K562 (cell line): ENCODE measurements around the gene EVA1B. TPM values are rescaled to one million over a fixed set of nuclear protein-coding genes. Genes with fewer than 3 reads are reported as not detected.

ENCODE experiments used
- ARHGAP35 ChIP-seq: fragments of 450-650 bp; IDR thresholded peaks from 2 replicates; pipeline ENCODE4 v1.6.1; 2018; ENCODE audit not compliant: partially characterized antibody
- CBX5 ChIP-seq: IDR thresholded peaks from 2 replicates; pipeline ENCODE4 v1.6.1; 2014; ENCODE audit warnings: low read depth, borderline replicate concordance
- CREB1 ChIP-seq, 2 experiments: sonication (generic) in 1 of 2; formaldehyde crosslinking in 1 of 2; IDR thresholded peaks; 2 replicates each; pipeline versions ENCODE4 v1.6.1 to v1.8.0; 2012 to 2022; ENCODE audit warnings: inconsistent platforms in 1 of 2, mild to moderate bottlenecking in 1 of 2, missing genetic modification reagents in 1 of 2, moderate library complexity in 1 of 2
- GTF2E2 ChIP-seq: fragments of 200-800 bp; sonication (Bioruptor generic); IDR thresholded peaks from 2 replicates; pipeline ENCODE4 v1.6.1; 2016; ENCODE audit warnings: missing genetic modification characterization, missing compliant biosample characterization
- HNRNPUL1 ChIP-seq: fragments of 200-400 bp; formaldehyde crosslinking; IDR thresholded peaks from 2 replicates; pipeline ENCODE4 v1.6.1; 2017; ENCODE audit warnings: low read length
- RFX5 ChIP-seq: IDR thresholded peaks from 2 replicates; pipeline ENCODE4 v1.6.1; 2011; ENCODE audit warnings: low read depth, mild to moderate bottlenecking, improper control_type of control experiment, low read length
- TARDBP ChIP-seq: fragments of 450-650 bp; IDR thresholded peaks from 2 replicates; pipeline ENCODE4 v1.6.1; 2016
- TCF7L2 ChIP-seq: fragments of 150-350 bp; IDR thresholded peaks from 2 replicates; pipeline ENCODE4 v1.6.1; 2016; ENCODE audit warnings: low read depth, mild to moderate bottlenecking, low read length, moderate library complexity
- U2AF1 ChIP-seq: fragments of 200-400 bp; formaldehyde crosslinking; optimal IDR thresholded peaks from 2 replicates; pipeline ENCODE3; 2017; ENCODE audit warnings: mild to moderate bottlenecking, low read depth, low read length, moderate library complexity
- ZBED1 ChIP-seq: IDR thresholded peaks from 2 replicates; pipeline ENCODE4 v1.6.1; 2014
- ZNF3 ChIP-seq: fragments of 250-450 bp; sonication (Bioruptor Pico); IDR thresholded peaks from 2 replicates; pipeline ENCODE4 v1.5.0; 2021; ENCODE audit warnings: mild to moderate bottlenecking, moderate library complexity
- ZNF354B ChIP-seq: fragments of 250-450 bp; sonication (Bioruptor Pico); IDR thresholded peaks from 2 replicates; pipeline ENCODE4 v1.4.0; 2020
- ZZZ3 ChIP-seq: fragments of 450-650 bp; IDR thresholded peaks from 2 replicates; pipeline ENCODE4 v1.6.1; 2016; ENCODE audit warnings: antibody characterized with exemption, mild to moderate bottlenecking, moderate library complexity
- polyA plus RNA-seq, 8 experiments: library from polyadenylated mRNA; depleted of rRNA in 4 of 8; stranded (reverse) in 5 of 8; unstranded in 3 of 8; fragments of >200 nt; fragmentation: Nextera tagmentation in 2 of 8; fragmentation: Illumina TruSeq in 1 of 8; extraction: Ambion mirVana in 2 of 8; extraction: Trizol in 1 of 8; gene quantifications; 2 replicates each; pipeline versions ENCODE4 v1.2.1 to v1.2.3, GENCODE V29; 2011 to 2014; ENCODE audit warnings: inconsistent platforms in 1 of 8, missing spikeins in 1 of 8
- total RNA-seq, 7 experiments: library from RNA; depleted of rRNA in 6 of 7; stranded (reverse); fragments of >200 nt in 6 of 7; fragmentation: Illumina TruSeq in 2 of 7; extraction: Trizol in 2 of 7; gene quantifications; 2 replicates each; pipeline versions ENCODE4 v1.2.1 to v1.2.3, GENCODE V29; 2011 to 2021; ENCODE audit warnings: low replicate concordance in 1 of 7
- TF ChIP-seq, protein P1 (sequence below): fragments of 250-450 bp; sonication (Bioruptor Pico); IDR thresholded peaks from 2 replicates; pipeline ENCODE4 v1.8.0; 2021; ENCODE audit warnings: moderate library complexity, mild to moderate bottlenecking, inconsistent platforms
- TF ChIP-seq, protein P2 (sequence below): fragments of 450-650 bp; IDR thresholded peaks from 2 replicates; pipeline ENCODE4 v1.6.1; 2016; ENCODE audit warnings: low read depth
- TF ChIP-seq, protein P3 (sequence below), 2 experiments: fragments of 250-450 bp in 1 of 2; fragments of 450-650 bp in 1 of 2; sonication (Bioruptor Pico) in 1 of 2; IDR thresholded peaks; 2 replicates each; pipeline versions ENCODE4 v1.6.1 to v1.8.0; 2016 to 2021; ENCODE audit warnings: mild to moderate bottlenecking in 2 of 2, moderate library complexity in 2 of 2, missing compliant biosample characterization in 1 of 2, missing genetic modification characterization in 1 of 2
- TF ChIP-seq, protein P4 (sequence below): sonication (generic); formaldehyde crosslinking; IDR thresholded peaks from 2 replicates; pipeline ENCODE4 v1.8.0; 2023; ENCODE audit warnings: mild to moderate bottlenecking, missing genetic modification reagents

Gene EVA1B
- total and polyA plus RNA-seq, 9 of the 15 experiments (the other 6 are each of a cell fraction or from before 2014, with no cell fraction given) = 0.08 to 65.7 (median 2.4) TPM

DNA sequence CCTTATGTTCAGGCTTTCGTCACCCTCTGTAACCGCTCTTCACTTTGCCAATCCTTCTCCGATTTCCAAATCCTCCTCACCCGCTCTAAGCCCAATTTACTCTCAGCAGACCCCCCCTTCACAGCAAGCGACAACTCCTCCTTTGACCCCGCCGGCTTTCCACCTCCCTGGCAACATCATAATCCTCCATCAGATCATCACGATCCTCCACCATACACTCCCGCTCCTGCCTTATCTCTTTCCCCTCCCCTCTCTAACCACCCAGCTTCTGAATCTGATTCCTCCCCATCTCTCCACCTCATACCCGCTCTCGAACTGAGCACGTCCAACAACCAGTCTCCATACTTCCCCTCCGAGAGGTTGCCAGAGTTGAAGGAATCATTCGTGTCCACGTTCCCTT is 7.5 kb upstream of the EVA1B start (continued):
- TF ChIP-seq ZBED1 (no peak), HNRNPUL1 (no peak), GTF2E2 (tag) (no peak), CBX5 (no peak), TARDBP (no peak), ARHGAP35 (no peak), ZNF354B (CRISPR knock-in tag) (no peak), ZZZ3 (no peak), ZNF3 (CRISPR knock-in tag) (no peak), RFX5 (no peak), CREB1 (IDR thresholded peaks at IDR 0.05) (no peak), CREB1 (CRISPR knock-in tag; IDR thresholded peaks at IDR 0.05) (no peak), TCF7L2 (no peak), U2AF1 (no peak)
- TF ChIP-seq, protein P1, sequence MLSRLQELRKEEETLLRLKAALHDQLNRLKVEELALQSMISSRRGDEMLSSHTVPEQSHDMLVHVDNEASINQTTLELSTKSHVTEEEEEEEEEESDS (CRISPR knock-in tag) = no peak
- TF ChIP-seq, protein P2, sequence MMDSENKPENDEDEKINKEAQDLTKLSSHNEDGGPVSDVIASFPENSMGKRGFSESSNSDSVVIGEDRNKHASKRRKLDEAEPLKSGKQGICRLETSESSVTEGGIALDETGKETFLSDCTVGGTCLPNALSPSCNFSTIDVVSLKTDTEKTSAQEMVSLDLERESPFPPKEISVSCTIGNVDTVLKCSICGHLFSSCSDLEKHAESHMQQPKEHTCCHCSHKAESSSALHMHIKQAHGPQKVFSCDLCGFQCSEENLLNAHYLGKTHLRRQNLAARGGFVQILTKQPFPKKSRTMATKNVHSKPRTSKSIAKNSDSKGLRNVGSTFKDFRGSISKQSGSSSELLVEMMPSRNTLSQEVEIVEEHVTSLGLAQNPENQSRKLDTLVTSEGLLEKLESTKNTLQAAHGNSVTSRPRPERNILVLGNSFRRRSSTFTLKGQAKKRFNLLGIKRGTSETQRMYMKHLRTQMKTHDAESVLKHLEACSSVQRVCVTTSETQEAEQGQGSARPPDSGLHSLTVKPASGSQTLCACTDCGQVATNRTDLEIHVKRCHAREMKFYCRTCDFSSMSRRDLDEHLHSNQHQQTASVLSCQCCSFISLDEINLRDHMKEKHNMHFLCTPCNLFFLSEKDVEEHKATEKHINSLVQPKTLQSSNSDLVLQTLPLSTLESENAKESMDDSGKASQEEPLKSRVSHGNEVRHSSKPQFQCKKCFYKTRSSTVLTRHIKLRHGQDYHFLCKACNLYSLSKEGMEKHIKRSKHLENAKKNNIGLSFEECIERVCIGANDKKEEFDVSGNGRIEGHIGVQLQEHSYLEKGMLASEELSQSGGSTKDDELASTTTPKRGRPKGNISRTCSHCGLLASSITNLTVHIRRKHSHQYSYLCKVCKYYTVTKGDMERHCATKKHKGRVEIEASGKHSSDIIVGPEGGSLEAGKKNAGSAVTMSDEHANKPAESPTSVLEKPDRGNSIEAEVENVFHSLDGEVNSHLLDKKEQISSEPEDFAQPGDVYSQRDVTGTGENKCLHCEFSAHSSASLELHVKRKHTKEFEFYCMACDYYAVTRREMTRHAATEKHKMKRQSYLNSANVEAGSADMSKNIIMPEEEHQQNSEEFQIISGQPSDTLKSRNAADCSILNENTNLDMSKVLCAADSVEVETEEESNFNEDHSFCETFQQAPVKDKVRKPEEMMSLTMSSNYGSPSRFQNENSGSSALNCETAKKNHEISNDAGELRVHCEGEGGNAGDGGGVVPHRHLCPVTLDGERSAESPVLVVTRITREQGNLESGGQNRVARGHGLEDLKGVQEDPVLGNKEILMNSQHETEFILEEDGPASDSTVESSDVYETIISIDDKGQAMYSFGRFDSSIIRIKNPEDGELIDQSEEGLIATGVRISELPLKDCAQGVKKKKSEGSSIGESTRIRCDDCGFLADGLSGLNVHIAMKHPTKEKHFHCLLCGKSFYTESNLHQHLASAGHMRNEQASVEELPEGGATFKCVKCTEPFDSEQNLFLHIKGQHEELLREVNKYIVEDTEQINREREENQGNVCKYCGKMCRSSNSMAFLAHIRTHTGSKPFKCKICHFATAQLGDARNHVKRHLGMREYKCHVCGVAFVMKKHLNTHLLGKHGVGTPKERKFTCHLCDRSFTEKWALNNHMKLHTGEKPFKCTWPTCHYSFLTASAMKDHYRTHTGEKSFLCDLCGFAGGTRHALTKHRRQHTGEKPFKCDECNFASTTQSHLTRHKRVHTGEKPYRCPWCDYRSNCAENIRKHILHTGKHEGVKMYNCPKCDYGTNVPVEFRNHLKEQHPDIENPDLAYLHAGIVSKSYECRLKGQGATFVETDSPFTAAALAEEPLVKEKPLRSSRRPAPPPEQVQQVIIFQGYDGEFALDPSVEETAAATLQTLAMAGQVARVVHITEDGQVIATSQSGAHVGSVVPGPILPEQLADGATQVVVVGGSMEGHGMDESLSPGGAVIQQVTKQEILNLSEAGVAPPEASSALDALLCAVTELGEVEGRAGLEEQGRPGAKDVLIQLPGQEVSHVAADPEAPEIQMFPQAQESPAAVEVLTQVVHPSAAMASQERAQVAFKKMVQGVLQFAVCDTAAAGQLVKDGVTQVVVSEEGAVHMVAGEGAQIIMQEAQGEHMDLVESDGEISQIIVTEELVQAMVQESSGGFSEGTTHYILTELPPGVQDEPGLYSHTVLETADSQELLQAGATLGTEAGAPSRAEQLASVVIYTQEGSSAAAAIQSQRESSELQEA = no peak
- TF ChIP-seq, protein P3, sequence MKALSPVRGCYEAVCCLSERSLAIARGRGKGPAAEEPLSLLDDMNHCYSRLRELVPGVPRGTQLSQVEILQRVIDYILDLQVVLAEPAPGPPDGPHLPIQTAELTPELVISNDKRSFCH (CRISPR knock-in tag; IDR thresholded peaks at IDR 0.05) = no peak
- TF ChIP-seq, protein P3 (tag; IDR thresholded peaks at IDR 0.05) = no peak
- TF ChIP-seq, protein P4, sequence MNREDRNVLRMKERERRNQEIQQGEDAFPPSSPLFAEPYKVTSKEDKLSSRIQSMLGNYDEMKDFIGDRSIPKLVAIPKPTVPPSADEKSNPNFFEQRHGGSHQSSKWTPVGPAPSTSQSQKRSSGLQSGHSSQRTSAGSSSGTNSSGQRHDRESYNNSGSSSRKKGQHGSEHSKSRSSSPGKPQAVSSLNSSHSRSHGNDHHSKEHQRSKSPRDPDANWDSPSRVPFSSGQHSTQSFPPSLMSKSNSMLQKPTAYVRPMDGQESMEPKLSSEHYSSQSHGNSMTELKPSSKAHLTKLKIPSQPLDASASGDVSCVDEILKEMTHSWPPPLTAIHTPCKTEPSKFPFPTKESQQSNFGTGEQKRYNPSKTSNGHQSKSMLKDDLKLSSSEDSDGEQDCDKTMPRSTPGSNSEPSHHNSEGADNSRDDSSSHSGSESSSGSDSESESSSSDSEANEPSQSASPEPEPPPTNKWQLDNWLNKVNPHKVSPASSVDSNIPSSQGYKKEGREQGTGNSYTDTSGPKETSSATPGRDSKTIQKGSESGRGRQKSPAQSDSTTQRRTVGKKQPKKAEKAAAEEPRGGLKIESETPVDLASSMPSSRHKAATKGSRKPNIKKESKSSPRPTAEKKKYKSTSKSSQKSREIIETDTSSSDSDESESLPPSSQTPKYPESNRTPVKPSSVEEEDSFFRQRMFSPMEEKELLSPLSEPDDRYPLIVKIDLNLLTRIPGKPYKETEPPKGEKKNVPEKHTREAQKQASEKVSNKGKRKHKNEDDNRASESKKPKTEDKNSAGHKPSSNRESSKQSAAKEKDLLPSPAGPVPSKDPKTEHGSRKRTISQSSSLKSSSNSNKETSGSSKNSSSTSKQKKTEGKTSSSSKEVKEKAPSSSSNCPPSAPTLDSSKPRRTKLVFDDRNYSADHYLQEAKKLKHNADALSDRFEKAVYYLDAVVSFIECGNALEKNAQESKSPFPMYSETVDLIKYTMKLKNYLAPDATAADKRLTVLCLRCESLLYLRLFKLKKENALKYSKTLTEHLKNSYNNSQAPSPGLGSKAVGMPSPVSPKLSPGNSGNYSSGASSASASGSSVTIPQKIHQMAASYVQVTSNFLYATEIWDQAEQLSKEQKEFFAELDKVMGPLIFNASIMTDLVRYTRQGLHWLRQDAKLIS (CRISPR knock-in tag) = no peak
